Colonic mucosa (tissue), 4 donors: Measurements from ENCODE around the gene TBCD. TPM values are rescaled to one million over a fixed set of nuclear protein-coding genes. Genes with fewer than 3 reads are reported as not detected.
"Not testable (repeated sequence)": the region's sequence is repeated elsewhere in the genome, so short reads cannot be mapped to it uniquely, and the experiment has no call there.

Experiments used
- DNase-seq: peaks from one replicate; pipeline ENCODE4 v3.0.0-alpha.2; 2020
- H3K27ac ChIP-seq: fragments of 200-600 bp; one replicate; pipeline ENCODE4 v1.8.0; 2021
- H3K27me3 ChIP-seq: fragments of 200-600 bp; one replicate; pipeline ENCODE4 v1.8.0; 2021
- H3K36me3 ChIP-seq: fragments of 200-600 bp; one replicate; pipeline ENCODE4 v1.8.0; 2021
- H3K4me1 ChIP-seq: fragments of 200-600 bp; one replicate; pipeline ENCODE4 v1.8.0; 2021; ENCODE audit warnings: mild to moderate bottlenecking
- H3K4me3 ChIP-seq: fragments of 200-600 bp; one replicate; pipeline ENCODE4 v1.8.0; 2021
- H3K9ac ChIP-seq, 2 donors: one replicate each; pipeline ENCODE4 v1.7.0; 2013; ENCODE audit warnings: control low read depth in 2 of 2, low read depth in 2 of 2, low read length in 2 of 2
- H3K9me3 ChIP-seq: fragments of 200-600 bp; one replicate; pipeline ENCODE4 v1.8.0; 2021
- CTCF ChIP-seq: fragments of 200-600 bp; IDR thresholded peaks from one replicate; pipeline ENCODE4 v1.8.0; 2022; ENCODE audit warnings: antibody characterized with exemption, mild to moderate bottlenecking
- intact Hi-C: fragments of 100-400 bp; cut with DNase I; formaldehyde crosslinking; loops from one replicate; pipeline ENCODE4 v1.14.1; 2022
- total RNA-seq, 2 donors: library from RNA; stranded (reverse); fragmentation: NEBNext Ultra II Directional in 1 of 2; extraction: Animal tissue kit (Norgen Biotek cat#: 25700) in 1 of 2; gene quantifications; one replicate each; pipeline ENCODE4 v1.2.1, GENCODE V29; 2021
- donor health status: healthy.
- donor health status: DM: no; HTN: no; CAD: no.
- donor health status: DM: no; HTN: no; CAD: no.

Gene TBCD
- total RNA-seq, 2 donors from 2014 or later = 49.2 to 101 TPM

DNA sequence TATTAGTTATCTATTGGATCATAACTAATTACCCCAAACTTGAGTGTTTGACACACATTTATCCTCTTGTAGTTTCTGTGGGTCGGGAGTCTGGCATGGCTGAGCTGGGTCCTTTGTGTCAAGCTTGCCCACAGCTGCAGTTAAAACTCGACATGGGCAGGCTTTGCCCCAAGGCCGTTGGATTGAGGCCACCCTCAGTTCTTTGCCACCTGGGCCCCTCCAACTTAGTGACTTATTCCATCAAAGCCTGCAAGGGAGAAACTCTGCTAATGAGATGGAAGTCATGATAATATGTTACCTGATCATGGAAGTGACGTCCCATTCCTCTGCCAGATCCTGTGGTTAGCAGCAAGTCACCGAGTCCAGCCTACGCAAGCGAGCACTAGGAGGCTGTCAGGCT, 17.2 kb downstream of the TBCD start:
- no peaks in the 10 kb centered on the region for H3K9me3 ChIP-seq
- no peak for TF ChIP-seq CTCF
- DNase-seq = no peak
- no peak overlapping the region for H3K4me3 ChIP-seq
- H3K27ac ChIP-seq = no peak overlapping the region
- no peaks in the 10 kb centered on the region for H3K36me3 ChIP-seq
- no peaks in the 10 kb centered on the region for H3K27me3 ChIP-seq
- intact Hi-C loops = loop anchor here (10.0 kb wide), 1 partner anchor 414 kb away; the partner anchor contains the start of gene TEX19
- H3K4me1 ChIP-seq = no peaks in the 10 kb centered on the region
- no peak overlapping the region for H3K9ac ChIP-seq

- peak overlapping the region; percentile 45 for H3K27ac ChIP-seq
- H3K27me3 ChIP-seq = no peaks in the 10 kb centered on the region
- DNase-seq = peak; percentile 71
- intact Hi-C loops = loop anchor here (5.0 kb wide), 1 partner anchor 105 kb away; no protein-coding TSS in a partner anchor
- no peak overlapping the region for H3K9ac ChIP-seq
- no peaks in the 10 kb centered on the region for H3K36me3 ChIP-seq
- H3K4me1 ChIP-seq = no peaks in the 10 kb centered on the region
- no peak for TF ChIP-seq CTCF
- H3K9me3 ChIP-seq = no peaks in the 10 kb centered on the region
- no peak overlapping the region for H3K4me3 ChIP-seq
These were observed 20.2 kb downstream of the TBCD start for GRCh38 chr17:82772026-82772425.

GRCh38 chr17:82774456-82774855, 22.6 kb downstream of the TBCD start:
- peak overlapping the region; percentile 2 for H3K4me3 ChIP-seq
- not testable (repeated sequence) for H3K9me3 ChIP-seq, DNase-seq, H3K27ac ChIP-seq, H3K4me1 ChIP-seq, H3K36me3 ChIP-seq, H3K27me3 ChIP-seq
- H3K9ac ChIP-seq = peak overlapping the region in 1 of 2 donors; percentile 38
- intact Hi-C loops = loop anchor here (5.0 kb wide), 1 partner anchor 107 kb away; no protein-coding TSS in a partner anchor

DNA sequence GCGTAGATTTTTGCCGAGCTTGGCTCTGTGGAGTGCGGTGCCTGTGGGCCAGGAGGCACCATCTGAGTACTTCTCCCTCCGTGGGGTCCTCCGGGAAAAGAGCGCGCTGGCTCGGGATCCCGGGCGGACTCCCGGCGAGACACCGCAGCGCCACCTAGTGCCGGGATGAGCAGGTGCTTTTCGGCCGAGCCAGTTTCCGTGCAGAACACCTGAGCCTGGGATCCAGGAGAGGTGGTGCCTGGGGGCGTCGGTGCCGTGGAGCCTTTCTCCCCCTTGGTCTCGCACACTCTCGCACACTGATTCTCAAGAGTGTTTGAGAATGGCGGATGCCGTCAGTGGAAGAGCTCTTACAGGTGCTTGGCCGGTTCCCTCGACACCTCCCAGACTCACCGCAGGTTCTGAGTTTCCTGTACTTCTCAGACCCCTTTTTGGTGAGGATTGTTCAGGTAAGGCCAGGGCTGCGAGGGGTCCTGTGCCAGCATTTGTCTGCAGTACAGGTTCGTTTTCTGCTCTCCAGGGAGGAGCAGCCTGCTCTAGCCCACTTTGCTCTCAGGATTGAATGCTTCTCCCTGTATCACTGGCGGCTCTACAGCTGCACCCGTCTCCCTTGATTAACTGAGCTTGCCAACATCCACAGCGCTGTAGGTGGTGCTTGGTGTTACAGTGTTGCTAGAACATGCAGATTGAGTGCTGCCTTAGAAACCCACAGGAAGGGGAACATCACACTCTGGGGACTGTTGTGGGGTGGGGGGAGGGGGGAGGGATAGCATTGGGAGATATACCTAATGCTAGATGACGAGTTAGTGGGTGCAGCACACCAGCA, 23.3 kb downstream of the TBCD start:
- H3K27me3 ChIP-seq = no peaks in the 10 kb centered on the region
- H3K4me3 ChIP-seq = peak overlapping the region; percentile 2
- no peaks in the 10 kb centered on the region for H3K9me3 ChIP-seq
- DNase-seq = peak; percentile 77
- intact Hi-C loops = no loop called here
- TF ChIP-seq CTCF = peak; percentile 87
- H3K27ac ChIP-seq = no peak overlapping the region
- no peaks in the 10 kb centered on the region for H3K36me3 ChIP-seq
- peak overlapping the region; percentile 35 to 38 for H3K9ac ChIP-seq
- no peaks in the 10 kb centered on the region for H3K4me1 ChIP-seq

DNA sequence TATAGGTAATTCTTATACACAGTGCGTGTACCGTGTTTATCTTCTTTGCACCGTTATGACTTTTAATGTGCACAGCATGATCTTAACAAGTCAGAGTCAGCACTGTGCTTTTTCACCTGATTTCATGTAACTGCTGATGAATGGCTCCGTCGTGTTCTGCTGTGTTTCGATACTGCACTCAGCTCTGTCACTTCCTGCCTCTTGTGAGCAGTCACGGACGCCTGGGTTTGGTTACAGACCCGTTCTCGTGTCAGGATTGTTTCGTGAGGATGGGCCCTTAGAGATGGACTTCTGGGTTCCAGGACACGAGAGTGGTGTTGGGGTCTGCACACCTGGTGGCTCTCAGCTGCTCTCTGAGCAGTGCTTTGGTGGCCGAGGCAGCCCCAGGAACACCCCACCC, 24.6 kb downstream of the TBCD start:
- Histone ChIP-seq H3K4me3 (no peak overlapping the region), H3K27ac (no peak overlapping the region), H3K27me3 (no peaks in the 10 kb centered on the region), H3K9me3 (no peaks in the 10 kb centered on the region), H3K4me1 (no peaks in the 10 kb centered on the region), H3K36me3 (no peaks in the 10 kb centered on the region), H3K9ac (no peak overlapping the region)
- intact Hi-C loops = no loop called here
- no peak for TF ChIP-seq CTCF
- DNase-seq = no peak

- H3K4me1 ChIP-seq, H3K27me3 ChIP-seq, H3K9me3 ChIP-seq, H3K36me3 ChIP-seq, H3K4me3 ChIP-seq, DNase-seq, intact Hi-C loops, H3K9ac ChIP-seq, H3K27ac ChIP-seq: not testable (repeated sequence)
These were observed 26.0 kb downstream of the TBCD start for GRCh38 chr17:82777778-82778375.
